Astrocyte of the hippocampus (primary cell): ENCODE data around the gene ABLIM1.
"Not testable (repeated sequence)": the region's sequence is repeated elsewhere in the genome, so short reads cannot be mapped to it uniquely, and the experiment has no call there.

ENCODE experiments used
- DNase-seq: peaks from one replicate; pipeline ENCODE4 v3.0.0; 2011; ENCODE audit warnings: low read depth, low spot score

ABLIM1 gene

DNA sequence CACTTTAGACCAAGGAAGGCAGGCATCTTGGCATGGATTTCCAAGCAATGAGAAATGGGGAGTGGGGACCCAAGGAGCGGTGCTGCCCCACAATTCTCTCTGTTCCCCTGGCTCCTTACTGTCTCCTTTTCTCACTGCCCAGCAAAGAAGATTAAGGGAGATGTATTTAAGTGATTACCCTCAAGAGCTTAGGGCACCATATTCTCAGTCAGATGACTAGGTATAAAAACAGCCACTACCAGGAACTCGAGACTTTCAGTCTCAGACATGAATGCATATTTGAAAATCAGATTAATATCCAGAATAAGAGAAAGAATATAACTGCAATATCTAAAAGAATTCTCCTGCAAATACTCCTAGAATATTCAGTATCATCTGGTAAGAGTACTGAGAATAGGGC lies at the start of gene ABLIM1:
ABLIM1 (minus strand) TSS at position 101 of the 400 bp plus-strand sequence; CDS start at position 26, 75 bp downstream.
- DNase-seq: no peak

DNA sequence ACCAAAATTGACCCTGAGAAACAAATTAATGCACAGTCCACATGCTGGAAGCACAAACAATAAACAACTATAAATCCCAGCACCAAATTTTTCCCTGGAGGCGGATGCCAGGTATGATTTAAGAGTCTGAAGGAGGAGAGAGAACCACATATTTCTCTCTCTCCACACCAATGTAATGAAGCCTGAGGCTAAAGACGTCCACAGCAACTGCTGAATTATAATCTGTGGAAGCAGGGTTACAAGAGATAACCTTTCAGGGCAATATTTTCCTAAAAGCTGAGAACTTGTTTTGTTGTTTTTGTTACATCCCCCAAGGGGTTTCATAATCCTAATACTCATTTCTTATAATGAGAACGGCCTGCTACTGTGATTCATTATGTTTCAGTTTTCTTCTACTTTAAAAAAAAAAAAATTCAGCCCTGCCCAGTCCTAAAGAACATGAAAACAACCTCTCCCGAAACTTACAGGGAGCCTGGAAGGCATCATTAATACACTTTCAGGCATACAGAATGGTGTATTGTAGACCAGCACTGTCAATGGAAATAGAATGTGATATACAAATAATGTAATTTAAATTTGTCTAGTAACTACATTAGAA lies 48.5 kb upstream of the ABLIM1 start:
- no peak for DNase-seq

DNA sequence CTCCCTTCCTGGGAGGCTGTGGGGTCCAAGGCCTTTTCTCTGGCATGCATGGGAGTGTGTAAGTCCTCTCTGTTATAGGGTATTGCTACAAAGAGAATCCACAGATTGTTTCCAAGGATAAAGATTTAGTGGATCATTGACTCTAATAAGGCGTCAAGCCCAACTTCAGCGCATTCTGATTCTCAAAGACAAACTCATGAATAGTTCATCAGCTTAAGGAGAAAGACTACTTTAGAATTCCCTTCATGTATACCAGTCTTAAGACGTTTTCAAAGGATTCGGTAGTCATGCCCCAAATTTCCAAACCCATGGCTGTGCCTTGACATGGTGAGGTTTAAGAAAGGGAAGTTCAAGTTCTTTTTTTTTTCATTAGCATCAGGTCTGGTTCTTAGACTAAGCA lies 46.6 kb upstream of the ABLIM1 start:
- no peak for DNase-seq

DNA sequence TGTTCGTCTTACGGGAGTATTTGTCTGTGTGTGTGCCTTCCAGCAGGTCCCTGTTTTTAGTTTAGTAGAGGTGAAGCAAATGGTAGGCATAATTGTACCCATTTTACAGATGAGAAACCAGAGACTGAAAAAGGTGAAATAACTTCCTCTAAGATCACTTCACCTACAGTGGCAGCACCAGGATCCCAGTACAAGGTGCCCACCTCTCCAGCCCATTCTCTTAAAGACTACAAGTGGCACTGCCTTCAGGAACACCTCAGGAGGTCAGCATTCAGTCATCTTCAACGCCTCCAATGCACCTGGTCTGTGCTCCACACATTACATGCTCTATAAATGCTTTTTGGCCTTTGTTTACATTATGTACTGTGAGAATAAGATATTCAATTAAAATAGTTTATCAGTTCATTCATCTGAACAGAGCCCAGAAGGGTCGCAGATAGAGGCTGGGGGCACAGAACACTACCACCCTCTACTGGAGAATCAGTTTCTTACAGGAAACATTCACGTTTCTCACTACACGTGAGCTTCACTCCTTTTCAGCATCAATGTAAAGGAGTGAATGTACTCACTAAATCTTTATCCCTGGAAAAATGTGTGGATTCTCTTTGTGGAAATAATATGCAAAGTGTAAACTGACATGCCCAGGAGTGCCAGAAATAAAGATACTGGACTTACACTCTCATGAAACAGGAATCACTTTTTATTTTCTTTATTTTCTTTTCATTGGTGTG lies 45.5 kb upstream of the ABLIM1 start:
- peak; percentile 65 for DNase-seq

DNA sequence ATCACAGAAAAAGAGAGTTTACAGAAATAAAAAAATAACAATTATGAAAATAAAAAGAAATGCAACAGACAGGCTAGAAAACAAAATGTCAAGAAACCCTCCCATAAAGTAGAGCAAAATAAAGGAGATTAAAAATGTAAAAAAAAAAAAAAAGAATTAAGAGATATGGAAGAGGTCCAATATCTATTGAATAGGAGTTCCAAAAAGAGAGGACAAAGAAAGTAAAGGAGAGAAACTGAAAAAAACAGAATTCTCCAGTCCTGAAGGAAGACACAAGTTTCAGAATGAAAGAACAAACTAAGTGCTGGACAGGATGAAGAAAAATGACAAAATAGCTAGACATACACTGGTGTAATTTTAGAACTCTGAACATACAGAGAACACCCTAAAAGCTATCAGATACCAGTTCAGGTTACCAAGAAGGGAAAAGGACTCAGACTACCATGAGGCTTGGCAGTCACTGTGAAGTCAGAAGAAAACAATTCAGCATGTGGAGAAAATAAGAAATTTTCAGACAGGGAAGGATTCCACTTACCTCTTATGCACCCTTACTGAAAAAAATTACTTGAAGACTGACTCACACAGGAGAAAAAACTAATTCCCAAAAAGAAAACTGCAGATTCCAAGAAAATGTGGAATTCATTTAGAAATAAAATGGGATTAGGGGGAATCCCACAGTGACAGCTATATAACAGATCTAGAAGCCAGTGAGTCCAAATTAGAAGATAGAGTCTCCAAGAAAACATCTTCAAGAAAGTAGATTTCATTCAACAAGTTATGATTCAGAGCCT lies 40.4 kb upstream of the ABLIM1 start:
- peak; percentile 46 for DNase-seq

DNA sequence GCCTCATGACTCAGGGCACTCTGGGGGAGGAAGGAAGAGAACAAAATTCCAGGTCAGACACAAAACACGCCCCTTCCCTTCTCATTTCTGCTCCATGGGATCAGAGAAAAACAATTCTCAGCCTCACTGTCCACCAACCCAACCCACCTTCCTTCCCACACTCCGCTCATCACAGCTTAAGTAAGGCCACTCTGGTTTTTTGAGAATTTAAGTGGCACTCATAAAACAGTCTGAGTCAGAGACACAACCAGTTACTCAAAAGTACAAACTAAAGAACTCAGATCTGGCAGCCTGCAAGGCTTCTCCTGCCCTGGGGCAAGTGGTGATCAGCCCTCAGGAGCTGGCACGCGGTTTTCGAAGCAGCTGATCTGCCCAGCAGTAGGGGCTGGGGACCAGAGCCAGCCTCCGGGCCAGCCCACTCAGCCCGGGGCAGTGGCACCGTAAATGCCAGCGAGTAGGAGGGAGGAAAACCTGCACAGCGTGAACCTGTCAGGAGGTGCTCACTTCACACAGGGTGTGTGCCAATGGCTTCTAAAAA lies 39.1 kb upstream of the ABLIM1 start:
- DNase-seq: no peak

DNA sequence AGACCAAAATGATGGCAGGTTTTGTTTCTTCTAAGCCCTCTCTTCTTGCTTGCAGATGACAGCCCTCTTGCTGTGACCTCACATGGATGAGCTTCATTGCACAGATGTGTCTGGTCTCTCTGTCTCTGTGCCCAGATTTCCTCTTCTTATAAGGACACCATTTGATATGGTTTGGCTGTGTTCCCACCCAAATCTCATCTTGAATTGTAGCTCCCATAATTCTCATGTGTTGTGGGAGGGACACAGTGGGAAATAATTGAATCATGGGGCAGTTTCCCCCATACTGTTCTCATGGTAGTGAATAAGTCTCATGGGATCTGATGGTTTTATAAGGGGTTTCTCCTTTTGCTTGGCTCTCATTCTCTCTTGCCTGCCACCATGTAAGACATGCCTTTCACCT lies 38.2 kb upstream of the ABLIM1 start:
- not testable (repeated sequence) for DNase-seq

DNA sequence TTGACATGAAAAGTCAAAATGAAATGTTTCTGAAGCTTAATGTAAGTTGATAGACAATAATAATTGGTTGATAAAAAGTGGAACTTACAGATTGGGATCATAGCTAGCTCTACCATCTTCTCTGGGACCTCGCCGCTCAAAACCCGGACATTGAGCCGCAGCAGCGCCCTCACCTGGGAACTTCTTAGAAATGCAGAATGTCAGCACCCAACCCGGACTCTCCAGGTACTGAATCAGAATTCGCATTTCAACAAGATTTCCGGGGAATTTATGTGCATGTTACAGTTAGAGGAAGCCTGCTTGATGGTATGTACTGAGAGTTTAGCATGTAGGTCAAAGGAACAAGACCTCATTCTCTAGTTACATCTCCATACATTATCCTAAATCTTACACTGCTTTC lies 36.7 kb upstream of the ABLIM1 start:
- peak; percentile 49 for DNase-seq

DNA sequence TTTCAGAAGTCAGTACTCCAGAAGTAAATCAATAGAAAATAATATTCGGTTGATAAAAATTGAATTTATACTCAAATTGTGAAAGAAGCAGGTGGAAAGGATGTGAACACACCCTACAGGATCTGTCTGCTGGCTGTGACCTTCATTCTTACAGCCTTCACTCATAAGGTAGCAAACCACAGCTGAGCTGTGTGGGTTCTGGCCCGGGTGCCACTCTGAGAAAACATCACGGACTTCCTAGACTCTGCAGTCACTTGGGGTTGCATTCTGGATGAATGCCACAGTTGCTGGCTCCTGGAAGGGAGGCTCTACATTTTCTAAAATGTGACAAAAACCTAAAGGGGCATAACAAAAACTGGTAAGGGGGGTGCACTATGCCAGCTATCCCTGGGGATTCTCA lies 36.0 kb upstream of the ABLIM1 start:
- peak; percentile 63 for DNase-seq

DNA sequence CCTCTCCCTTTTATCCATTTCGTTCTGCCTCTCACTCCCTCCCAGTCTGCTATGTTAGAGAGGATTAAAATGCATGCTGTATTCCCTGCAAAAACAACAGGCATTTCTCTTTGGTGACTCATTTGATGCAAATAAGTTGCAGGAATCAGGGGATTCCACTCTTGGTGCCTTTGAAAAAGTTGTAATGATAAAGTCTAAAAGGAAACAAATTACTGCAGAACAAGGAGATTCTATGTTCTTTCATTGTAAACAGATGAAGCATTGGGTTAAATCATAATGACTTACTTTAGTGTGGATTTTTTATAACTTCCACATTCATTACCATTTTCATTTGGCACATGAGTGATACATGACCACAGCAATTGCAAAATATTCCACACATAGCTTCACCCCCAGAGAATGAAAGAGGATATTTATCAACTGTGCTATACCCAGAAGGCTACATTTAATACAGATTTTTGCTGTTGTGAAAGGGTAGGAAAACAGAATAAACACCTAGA lies 33.4 kb upstream of the ABLIM1 start:
- DNase-seq: peak; percentile 81

DNA sequence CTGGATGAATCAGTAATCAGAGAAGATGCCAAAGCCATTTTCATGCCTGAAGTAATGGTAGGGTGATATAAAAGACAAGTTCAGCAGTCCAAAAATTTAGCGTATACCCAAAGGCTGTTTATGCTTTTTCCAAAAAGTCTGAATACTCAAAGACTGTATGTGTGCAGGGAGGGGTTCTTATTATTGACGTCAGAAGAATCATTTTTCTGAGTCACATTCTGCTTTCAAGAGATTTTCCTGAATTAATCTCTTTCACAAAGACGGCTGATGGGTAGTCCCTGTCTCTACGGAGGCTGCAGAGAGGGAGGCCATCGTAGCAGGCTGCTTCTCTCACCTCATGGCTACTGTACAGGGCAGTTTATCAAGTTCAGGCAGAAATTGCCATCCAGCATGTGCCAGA lies 30.7 kb upstream of the ABLIM1 start:
- no peak for DNase-seq

DNA sequence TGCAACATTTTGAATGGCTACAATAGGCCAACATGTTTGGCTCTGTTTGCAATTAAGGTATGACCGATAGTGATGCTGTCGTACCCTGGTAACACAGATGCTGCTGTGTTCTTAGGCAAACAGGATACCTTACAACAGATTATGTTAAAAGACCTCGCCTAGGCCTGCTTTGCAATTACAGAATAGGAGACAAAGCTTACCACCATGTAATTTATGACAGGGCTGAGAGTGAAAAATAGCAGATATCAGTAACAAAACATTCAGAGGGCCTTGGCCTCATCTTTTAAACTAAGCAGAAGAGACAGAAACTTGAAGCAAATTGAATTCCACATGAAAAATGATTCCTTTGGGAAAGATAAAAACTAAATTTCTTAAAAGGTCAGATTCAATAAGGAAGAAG lies 29.4 kb upstream of the ABLIM1 start:
- DNase-seq: no peak

DNA sequence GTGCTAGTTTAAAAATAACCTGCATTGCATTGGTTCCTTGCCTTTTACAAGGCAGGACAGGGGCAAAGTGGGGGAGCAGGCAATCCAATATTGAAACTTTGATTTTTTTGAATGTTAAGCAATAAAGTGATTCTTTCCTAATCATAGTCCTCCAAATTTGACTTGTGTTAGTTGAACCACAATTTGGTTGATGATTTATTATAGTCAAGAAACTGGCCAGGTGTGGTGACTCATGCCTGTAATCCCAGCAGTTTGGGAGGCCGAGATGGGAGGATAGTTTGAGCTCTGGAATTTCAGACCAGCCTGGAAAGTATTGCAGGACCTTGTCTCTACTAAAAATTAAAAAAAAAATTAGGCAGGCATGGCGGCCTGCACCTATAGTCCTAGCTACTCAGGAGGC lies 27.9 kb upstream of the ABLIM1 start:
- no peak for DNase-seq

DNA sequence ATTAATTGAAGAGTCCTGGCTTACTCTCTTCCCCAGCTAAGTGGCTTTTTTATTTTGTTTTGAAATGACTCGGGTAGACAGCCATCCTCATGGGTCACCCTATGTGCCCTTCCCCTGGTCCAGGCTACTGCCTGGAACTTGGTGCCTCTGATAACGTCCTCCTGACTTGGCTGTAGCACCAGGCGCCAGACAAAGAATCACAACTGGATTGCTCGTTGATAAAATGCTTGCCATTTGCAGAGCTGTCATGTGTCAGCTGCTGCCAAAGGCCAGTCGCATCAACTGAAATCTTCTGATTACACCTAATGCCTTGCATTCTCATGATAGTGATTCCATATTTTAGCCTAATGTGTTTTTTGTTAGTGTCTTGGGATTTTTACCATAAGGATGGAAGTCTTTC lies 27.4 kb upstream of the ABLIM1 start:
- DNase-seq: no peak

DNA sequence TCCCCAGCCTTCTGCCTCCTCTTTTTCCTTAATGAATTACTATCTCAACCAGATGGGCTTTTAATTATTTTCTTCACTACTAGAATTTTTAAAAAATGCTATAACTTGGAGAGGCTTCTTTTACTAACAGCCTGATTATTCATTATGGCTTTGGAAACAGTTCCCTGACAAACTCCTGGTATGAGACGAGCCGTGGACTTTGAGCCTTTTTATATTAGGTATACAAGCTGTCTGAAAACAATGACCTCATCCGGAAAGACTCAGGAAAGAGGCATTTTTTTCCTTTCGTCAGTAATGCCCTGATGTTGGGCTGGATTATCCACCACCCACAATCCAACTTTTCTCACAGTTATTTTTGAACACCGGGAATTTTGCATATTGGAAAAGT lies 26.7 kb upstream of the ABLIM1 start:
- peak; percentile 83 for DNase-seq

DNA sequence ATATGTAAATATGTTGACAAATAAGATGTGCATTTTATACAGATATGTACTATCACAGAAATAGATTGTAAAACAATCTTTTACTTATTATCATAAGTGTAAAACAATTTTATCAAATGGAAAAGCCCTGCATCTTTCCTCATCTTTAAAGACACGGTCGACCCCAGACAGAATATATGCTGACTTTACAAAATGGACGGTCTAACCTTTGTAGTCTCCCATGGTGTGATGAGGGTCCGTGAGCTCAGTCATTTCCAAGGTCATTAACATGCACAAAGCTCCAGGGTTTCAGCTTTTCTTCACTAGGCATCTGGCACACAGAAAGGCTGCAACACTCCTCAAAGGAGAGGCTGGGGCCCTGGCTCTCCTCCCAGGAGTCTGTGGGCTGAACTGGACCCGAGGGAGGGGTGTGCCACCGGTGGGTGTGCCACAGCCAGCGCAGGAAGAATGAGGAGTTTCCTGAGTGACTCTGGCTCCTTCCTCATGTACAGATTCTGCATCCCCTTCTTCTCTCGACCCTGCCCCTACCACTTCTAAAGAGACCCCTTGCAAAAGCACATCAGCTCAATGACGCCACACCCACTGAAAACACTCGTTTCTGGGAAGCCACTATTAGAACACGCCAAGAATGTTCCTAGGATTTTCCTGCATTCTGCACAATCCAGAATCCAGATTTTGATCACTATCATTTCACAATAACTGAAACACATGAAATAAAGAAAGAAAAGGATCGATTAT lies 26.2 kb upstream of the ABLIM1 start:
- peak; percentile 90 for DNase-seq

DNA sequence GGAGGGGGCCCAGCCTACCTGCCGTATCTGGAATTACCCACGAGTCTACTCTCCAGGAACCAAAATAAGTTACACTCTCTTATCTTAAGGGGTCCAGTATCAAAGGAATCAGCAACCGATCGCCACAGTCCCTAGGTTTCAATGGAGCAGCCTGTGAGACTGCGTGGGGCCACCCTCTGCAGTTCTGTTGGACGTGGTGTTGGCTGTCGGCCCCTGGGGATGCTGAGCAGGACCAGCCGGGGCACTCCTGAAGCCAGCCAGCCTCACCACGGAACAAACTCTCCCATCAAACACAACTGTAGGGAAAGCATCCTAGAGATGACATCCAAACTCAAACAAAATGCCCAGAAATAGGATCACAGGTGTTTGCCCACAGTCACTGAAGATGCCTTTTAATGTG lies 25.5 kb upstream of the ABLIM1 start:
- no peak for DNase-seq

DNA sequence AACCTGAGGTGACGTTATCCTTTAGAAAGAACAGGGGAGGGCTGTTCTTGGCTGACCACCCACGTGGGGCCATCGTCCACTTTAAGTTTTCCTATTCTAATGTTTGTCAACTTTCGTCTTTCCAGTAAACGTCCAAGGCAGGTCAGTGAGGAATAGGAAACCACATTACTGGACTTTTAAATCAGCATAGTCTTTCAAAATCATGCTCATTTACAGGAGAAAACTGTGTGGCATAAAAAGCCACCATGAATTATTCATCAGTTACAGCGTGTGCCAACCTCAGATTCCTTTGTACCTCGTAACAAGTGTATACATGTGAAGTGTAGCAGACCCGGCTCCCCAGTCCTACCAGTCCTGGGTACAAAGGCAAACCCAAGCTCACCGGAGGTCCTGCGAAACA lies 25.1 kb upstream of the ABLIM1 start:
- peak; percentile 85 for DNase-seq

DNA sequence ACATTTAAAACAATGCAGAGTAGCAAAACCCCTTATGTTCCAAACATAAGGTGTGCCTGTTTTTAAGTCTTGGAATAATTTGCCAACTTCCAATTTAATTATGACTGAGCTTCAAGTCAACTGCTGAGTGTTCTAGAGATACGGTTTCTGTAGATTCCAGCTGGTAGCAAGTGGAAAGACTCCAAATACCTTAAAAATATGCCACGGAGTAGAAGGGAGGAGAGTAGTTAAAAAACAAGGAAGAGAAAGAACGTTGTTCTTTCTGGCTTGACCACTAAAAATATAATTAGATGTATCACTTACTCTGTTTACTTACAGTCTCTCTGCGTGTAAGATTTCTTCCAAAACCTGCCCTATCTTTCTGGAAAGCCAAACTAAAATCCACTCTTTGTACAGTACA lies 24.5 kb upstream of the ABLIM1 start:
- peak; percentile 57 for DNase-seq

DNA sequence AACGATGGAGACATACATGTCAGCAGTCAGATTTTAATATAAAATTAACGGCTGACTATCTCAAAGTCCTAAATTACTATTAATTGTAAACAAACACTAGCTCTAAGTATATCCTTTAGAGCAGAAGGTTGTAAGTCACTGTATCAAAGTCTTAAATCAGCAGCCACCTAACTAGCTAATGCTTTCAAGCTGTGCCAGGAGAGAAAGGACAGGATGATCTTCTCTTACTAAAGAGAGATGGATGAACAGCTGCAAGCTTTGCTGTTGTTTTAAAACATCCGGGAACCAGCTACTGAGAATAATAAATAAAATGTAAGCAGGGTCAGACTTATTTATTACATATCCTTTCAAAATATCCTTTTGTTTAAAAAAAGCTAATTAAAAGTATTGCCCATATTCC lies 24.0 kb upstream of the ABLIM1 start:
- no peak for DNase-seq

DNA sequence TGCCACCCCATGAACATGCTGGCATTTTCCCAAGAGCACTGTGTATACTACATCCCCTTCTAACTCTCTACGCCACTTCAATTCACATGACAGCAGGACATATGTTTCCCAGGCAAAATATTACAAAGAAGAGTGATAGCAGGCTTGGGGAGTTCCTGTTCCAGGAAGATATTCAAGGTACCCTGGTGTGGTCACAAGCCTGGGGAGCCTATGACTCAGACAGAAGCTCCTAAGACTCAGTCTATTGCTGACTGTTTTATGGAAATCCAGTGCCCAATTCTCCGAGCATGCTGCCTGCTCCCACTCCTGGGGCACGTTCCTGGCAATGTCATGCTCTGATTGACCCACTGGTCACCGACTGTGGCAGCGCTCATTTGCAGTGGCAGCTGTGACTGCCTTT lies 23.5 kb upstream of the ABLIM1 start:
- peak; percentile 40 for DNase-seq
